H1 (cell line): ENCODE data around the gene WDR81. TPM values are rescaled to one million over a fixed set of nuclear protein-coding genes. Genes with fewer than 3 reads are reported as not detected.

ENCODE experiments used
- CTCF ChIA-PET: fragments of 300-600 bp; sonication (Branson Sonifier 250); formaldehyde crosslinking; loops from one replicate; lab custom pipeline; 2021; ENCODE audit not compliant: partially characterized antibody; lab: Charles Lee
- POLR2A ChIA-PET: fragments of 300-600 bp; sonication (Branson Sonifier 250); formaldehyde crosslinking; loops from one replicate; lab custom pipeline; 2021; ENCODE audit warnings: inconsistent platforms; ENCODE audit not compliant: partially characterized antibody; lab: Charles Lee
- DNase-seq, 2 experiments: peaks; one replicate each; pipeline versions ENCODE4 v3.0.0 to v3.0.0-alpha.2; 2010 to 2022; ENCODE audit warnings: low spot score in 2 of 2, low read depth in 1 of 2, mixed read lengths in 1 of 2
- FAIRE-seq: peaks from 2 replicates; lab custom pipeline; 2011; peaks lifted over from hg19 to GRCh38; lab: Jason Lieb, UNC
- H2AFZ ChIP-seq: 2 replicates; pipeline ENCODE4 v1.8.1; 2012; ENCODE audit warnings: low read length, inconsistent platforms
- H2AK5ac ChIP-seq: 2 replicates; pipeline ENCODE4 v1.6.1; 2013; ENCODE audit warnings: low read depth, low read length
- H2BK120ac ChIP-seq: replicated peaks from 2 replicates; pipeline ENCODE3; 2013; ENCODE audit warnings: low read depth, low read length, inconsistent platforms
- H2BK12ac ChIP-seq: 2 replicates; pipeline ENCODE4 v1.6.1; 2013; ENCODE audit warnings: low read depth, low read length
- H2BK15ac ChIP-seq: 2 replicates; pipeline ENCODE4 v1.6.1; 2013; ENCODE audit warnings: low read length
- H2BK20ac ChIP-seq: 2 replicates; pipeline ENCODE4 v1.6.1; 2013; ENCODE audit warnings: low read length
- H2BK5ac ChIP-seq: 2 replicates; pipeline ENCODE4 v1.6.1; 2013; ENCODE audit warnings: low read depth, low read length
- H3K14ac ChIP-seq: 2 replicates; pipeline ENCODE4 v1.6.1; 2013; ENCODE audit warnings: inconsistent platforms; ENCODE audit not compliant: insufficient read length
- H3K18ac ChIP-seq: 2 replicates; pipeline ENCODE4 v1.6.1; 2013; ENCODE audit warnings: low read length; ENCODE audit errors: extremely low read depth
- H3K23ac ChIP-seq: 2 replicates; pipeline ENCODE4 v1.6.1; 2013; ENCODE audit warnings: inconsistent platforms; ENCODE audit not compliant: insufficient read length
- H3K23me2 ChIP-seq: 2 replicates; pipeline ENCODE4 v1.6.1; 2013; ENCODE audit warnings: low read depth, low read length
- H3K27ac ChIP-seq: 2 replicates; pipeline ENCODE4 v1.6.1; 2011; ENCODE audit warnings: low read depth, low read length, inconsistent platforms
- H3K27me3 ChIP-seq, 4 experiments: replicated peaks in 1 of 4; 1 replicate in 1 of 4; 2 replicates in 3 of 4; pipeline versions ENCODE4 v1.6.1 to v1.8.1; 2011 to 2013; ENCODE audit warnings: low read length in 3 of 4, mild to moderate bottlenecking in 3 of 4, inconsistent platforms in 2 of 4, mixed read lengths in 2 of 4, moderate library complexity in 1 of 4; ENCODE audit not compliant: control insufficient read depth in 3 of 4, insufficient read depth in 3 of 4; ENCODE audit errors: extremely low read depth in 1 of 4
- H3K36me3 ChIP-seq, 4 experiments: 2 replicates each; pipeline versions ENCODE4 v1.6.1 to v1.8.1; 2011 to 2013; ENCODE audit warnings: mild to moderate bottlenecking in 4 of 4, low read length in 3 of 4, moderate library complexity in 2 of 4, control low read depth in 1 of 4, inconsistent platforms in 1 of 4; ENCODE audit not compliant: insufficient read depth in 4 of 4, control insufficient read depth in 2 of 4
- H3K4ac ChIP-seq: replicated peaks from 2 replicates; pipeline ENCODE3; 2013; ENCODE audit warnings: low read length, low read depth, mixed read lengths, inconsistent platforms; ENCODE audit not compliant: insufficient read length
- H3K4me1 ChIP-seq, 4 experiments: replicated peaks in 1 of 4; 1 replicate in 1 of 4; 2 replicates in 3 of 4; pipeline versions ENCODE4 v1.6.1 to v1.8.1; 2011 to 2013; ENCODE audit warnings: low read length in 3 of 4, inconsistent platforms in 2 of 4, mixed read lengths in 1 of 4; ENCODE audit not compliant: insufficient read depth in 4 of 4, control insufficient read depth in 3 of 4
- H3K4me2 ChIP-seq, 2 experiments: 2 replicates each; pipeline versions ENCODE4 v1.6.1 to v1.8.1; 2011 to 2013; ENCODE audit warnings: low read depth in 2 of 2, low read length in 2 of 2, control low read depth in 1 of 2, inconsistent platforms in 1 of 2, mild to moderate bottlenecking in 1 of 2; ENCODE audit not compliant: insufficient read depth in 1 of 2
- H3K4me3 ChIP-seq, 4 experiments: fragments of 200-600, 300-600 bp in 1 of 4; sonication (generic), shearing (Covaris generic), sonication (Bioruptor Twin) in 1 of 4; 2 replicates each; pipeline versions ENCODE4 v1.5.1 to v1.8.1; 2011 to 2016; ENCODE audit warnings: low read length in 4 of 4, low read depth in 3 of 4, control low read depth in 2 of 4, inconsistent platforms in 2 of 4, mild to moderate bottlenecking in 2 of 4, mixed read lengths in 1 of 4, moderate library complexity in 1 of 4; ENCODE audit not compliant: insufficient read depth in 2 of 4; ENCODE audit errors: extremely low read depth in 1 of 4
- H3K56ac ChIP-seq: replicated peaks from 2 replicates; pipeline ENCODE3; 2013; ENCODE audit warnings: low read depth, mild to moderate bottlenecking, mixed read lengths, low read length, inconsistent platforms; ENCODE audit not compliant: insufficient read length
- H3K79me1 ChIP-seq: 2 replicates; pipeline ENCODE4 v1.6.1; 2013; ENCODE audit warnings: low read depth, low read length, control low read depth
- H3K79me2 ChIP-seq, 2 experiments: 2 replicates each; pipeline versions ENCODE4 v1.6.1 to v1.8.1; 2012 to 2013; ENCODE audit warnings: low read length in 2 of 2, mild to moderate bottlenecking in 2 of 2, inconsistent platforms in 1 of 2; ENCODE audit not compliant: insufficient read depth in 2 of 2, control insufficient read depth in 1 of 2
- H3K9ac ChIP-seq, 4 experiments: replicated peaks in 1 of 4; 1 replicate in 1 of 4; 2 replicates in 3 of 4; pipeline versions ENCODE4 v1.6.1 to v1.8.1; 2011 to 2013; ENCODE audit warnings: low read depth in 3 of 4, low read length in 3 of 4, control low read depth in 2 of 4, mild to moderate bottlenecking in 2 of 4, moderate library complexity in 2 of 4, inconsistent platforms in 1 of 4; ENCODE audit errors: extremely low read depth in 1 of 4
- H3K9me3 ChIP-seq, 2 experiments: 2 replicates each; pipeline versions ENCODE4 v1.6.1 to v1.8.1; 2012 to 2013; ENCODE audit warnings: mild to moderate bottlenecking in 2 of 2, moderate library complexity in 2 of 2, control low read depth in 1 of 2, inconsistent platforms in 1 of 2, low read depth in 1 of 2, low read length in 1 of 2, mixed read lengths in 1 of 2; ENCODE audit not compliant: insufficient read depth in 2 of 2
- H4K20me1 ChIP-seq, 2 experiments: replicated peaks in 1 of 2; 2 replicates each; pipeline versions ENCODE3 to v1.8.1; 2011 to 2013; ENCODE audit warnings: inconsistent platforms in 2 of 2, low read length in 2 of 2, mild to moderate bottlenecking in 1 of 2; ENCODE audit not compliant: insufficient read depth in 2 of 2, control insufficient read depth in 1 of 2
- H4K5ac ChIP-seq: 2 replicates; pipeline ENCODE4 v1.6.1; 2013; ENCODE audit warnings: low read length, low read depth, mixed read lengths, inconsistent platforms; ENCODE audit not compliant: insufficient read length
- H4K8ac ChIP-seq: 2 replicates; pipeline ENCODE4 v1.8.0; 2013; ENCODE audit warnings: mild to moderate bottlenecking, moderate library complexity, low read length, inconsistent platforms; ENCODE audit not compliant: insufficient read depth; ENCODE audit errors: extremely low read depth
- H4K91ac ChIP-seq: replicated peaks from 2 replicates; pipeline ENCODE3; 2013; ENCODE audit warnings: low read length, mixed read lengths, inconsistent platforms; ENCODE audit not compliant: insufficient read length
- BACH1 ChIP-seq: IDR thresholded peaks from 2 replicates; pipeline ENCODE4 v1.6.1; 2012; ENCODE audit warnings: low read length, improper control_type of control experiment
- CEBPB ChIP-seq: IDR thresholded peaks from 2 replicates; pipeline ENCODE4 v1.6.1; 2012; ENCODE audit warnings: low read depth, low read length
- EGR1 ChIP-seq: IDR thresholded peaks from 2 replicates; pipeline ENCODE4 v1.6.1; 2011; ENCODE audit warnings: low read depth, low read length, borderline replicate concordance
- GABPA ChIP-seq: IDR thresholded peaks from 2 replicates; pipeline ENCODE4 v1.6.1; 2011; ENCODE audit warnings: mild to moderate bottlenecking, low read length, moderate library complexity, borderline replicate concordance; ENCODE audit not compliant: insufficient read depth
- PHF8 ChIP-seq: fragments of 200-600 bp; sonication (generic); conservative IDR thresholded peaks from 2 replicates; pipeline ENCODE4 v1.7.1; 2012; ENCODE audit warnings: low read depth, mild to moderate bottlenecking, inconsistent platforms, low read length, moderate library complexity
- RNF2 ChIP-seq: fragments of 200-900, 300-1000 bp; sonication (generic); IDR thresholded peaks from 2 replicates; pipeline ENCODE4 v1.7.1; 2016; ENCODE audit warnings: borderline replicate concordance, low read depth, mild to moderate bottlenecking, antibody characterized with exemption, low read length; ENCODE audit not compliant: poor library complexity, severe bottlenecking; ENCODE audit errors: missing control alignments
- RXRA ChIP-seq: IDR thresholded peaks from 2 replicates; pipeline ENCODE4 v1.6.1; 2011; ENCODE audit warnings: low read depth, mild to moderate bottlenecking, low read length, moderate library complexity; ENCODE audit not compliant: insufficient read depth
- SIRT6 ChIP-seq: IDR thresholded peaks from one replicate; pipeline ENCODE4 v1.7.1; 2012; ENCODE audit warnings: low read length, inconsistent platforms
- SUZ12 ChIP-seq: fragments of 200-600 bp; sonication (generic); IDR thresholded peaks from 2 replicates; pipeline ENCODE4 v1.6.1; 2012; ENCODE audit warnings: mild to moderate bottlenecking, inconsistent platforms, low read length, moderate library complexity, mixed read lengths
- WGBS, 2 experiments: shearing (Covaris generic) in 1 of 2; methylation state at CpG; one replicate each; pipeline versions ENCODE4 v1.1.6 to v1.1.7; 2013 to 2015; ENCODE audit warnings: low lambda C conversion rate in 2 of 2, mixed read lengths in 2 of 2, inconsistent platforms in 1 of 2, low coverage in 1 of 2, missing lambda C conversion rate in 1 of 2; ENCODE audit not compliant: insufficient replicate concordance in 2 of 2, insufficient coverage in 1 of 2, insufficient read length in 1 of 2; ENCODE audit errors: extremely low coverage in 1 of 2, missing lambda C conversion rate in 1 of 2; 5-methylcytosine and 5-hydroxymethylcytosine counted together
- polyA plus RNA-seq, 7 experiments: library from polyadenylated mRNA; depleted of rRNA in 3 of 7; stranded (reverse) in 5 of 7; unstranded in 2 of 7; fragments of >200 nt in 5 of 7; fragments of 200-250 nt in 2 of 7; gene quantifications; 1 replicate in 5 of 7; 2 replicates in 1 of 7; 4 replicates in 1 of 7; pipeline versions ENCODE4 v1.2.1 to v1.2.3, GENCODE V29; 2011 to 2013; ENCODE audit warnings: missing spikeins in 2 of 7, mixed read lengths in 2 of 7
- total RNA-seq: library from RNA; stranded (reverse); fragmentation: NEBNext Ultra II Directional; extraction: Animal tissue kit (Norgen Biotek cat#: 25700); gene quantifications from 2 replicates; pipeline ENCODE4 v1.2.1, GENCODE V29; 2021

Gene WDR81
- total and polyA plus RNA-seq, 2 of the 8 experiments (the other 6 are each of a cell fraction or from before 2014, with no cell fraction given), result 9.1 to 12.3 TPM

GRCh38 chr17:1754430-1755112 lies 30.1 kb downstream of the WDR81 start:
- Histone ChIP-seq H3K4me1 (peaks cover 0 to 16% (median 11%) of the 10 kb centered on the region in 4 experiments; a peak in 6 of 7 replicates), H3K4me3 (no peak overlapping the region), H2AFZ (no peak overlapping the region), H2BK12ac (no peak overlapping the region), H3K9ac (no peak overlapping the region), H2BK15ac (0 out of 2 replicates have a peak overlapping the region, but pooled peaks have one; percentile 40), H2BK20ac (no peak overlapping the region), H3K4ac (no peak overlapping the region), H3K23ac (no peak overlapping the region), H3K23me2 (no peaks in the 10 kb centered on the region), H3K18ac (no peak overlapping the region; the same call in 1 of the 2 replicates), H2BK120ac (no peak overlapping the region), H4K91ac (no peak overlapping the region), H4K20me1 (no peaks in the 10 kb centered on the region), H3K56ac (no peak overlapping the region), H3K4me2 (no peak overlapping the region), H3K79me1 (no peaks in the 10 kb centered on the region), H3K79me2 (no peaks in the 10 kb centered on the region), H3K36me3 (no peaks in the 10 kb centered on the region), H4K8ac (no peak overlapping the region), H3K27ac (no peak overlapping the region), H3K14ac (no peak overlapping the region), H3K9me3 (no peaks in the 10 kb centered on the region), H2AK5ac (no peak overlapping the region), H3K27me3 (no peaks in the 10 kb centered on the region), H2BK5ac (peak overlapping the region; percentile 21; the same call in 1 of the 2 replicates), H4K5ac (no peak overlapping the region)
- TF ChIP-seq CEBPB (no peak), EGR1 (no peak), RXRA (no peak), SUZ12 (no peak), BACH1 (no peak), GABPA (no peak), SIRT6 (no peak), RNF2 (no peak), PHF8 (no peak)
- ChIA-PET POLR2A (interaction anchor here (0.6 to 5.2 kb wide), 8 partner anchors 8 to 212 kb away, joined by 3 to 30 read pairs (median 4); partner anchors contain the start of genes SERPINF1 and SERPINF2), CTCF (interaction anchor here (0.6 to 6.8 kb wide), 9 partner anchors 8 to 93 kb away, joined by 3 to 48 read pairs (median 10); partner anchors contain the start of genes SERPINF1 and WDR81)
- WGBS, 2 experiments, result 84% methylated on average over 20 of the region's 25 CpGs; no CpG with 5 or more reads in 1 of the 2 experiments
- DNase-seq, result no peak
- FAIRE-seq, result no peak
